ENCODE measurements around the gene POU2F1.

Gene POU2F1

DNA sequence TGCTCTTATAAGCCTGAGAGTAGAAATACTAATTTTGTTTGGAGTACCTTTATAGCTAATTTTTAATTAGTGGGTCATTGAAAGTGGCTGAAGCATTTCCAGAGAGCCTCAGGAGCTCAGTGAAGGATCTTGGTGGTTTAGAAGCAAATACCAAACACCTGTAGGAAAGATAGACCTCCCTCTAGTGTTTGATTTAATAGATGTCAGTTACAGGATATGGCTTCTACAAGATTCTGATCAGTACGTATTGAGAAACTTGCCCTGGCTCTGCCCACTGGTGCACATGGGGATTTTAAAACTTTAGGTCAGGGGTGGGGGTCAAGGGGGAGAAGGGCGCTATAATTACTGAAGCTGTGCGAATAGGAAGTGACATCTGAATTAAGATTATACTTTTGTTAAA lies 122.2 kb downstream of the POU2F1 start:
- Histone ChIP-seq H3K79me1 (ENCODE audit: low read depth, low read length) (no peaks in the 10 kb centered on the region), H3K4ac (ENCODE audit: low read length) (no peak overlapping the region), H3K36me3 (replicated peaks in 1 of 2; ENCODE audit: control insufficient read depth in 2 of 2, insufficient read depth in 2 of 2, low read length in 2 of 2) (peaks cover 5 to 8% of the 10 kb centered on the region in 2 donors), H3K23ac (ENCODE audit: low read depth, low read length, poor library complexity) (no peak overlapping the region), H3K27ac (replicated peaks; ENCODE audit: low read length) (no peak overlapping the region), H4K91ac (ENCODE audit: low read depth, low read length, poor library complexity) (no peak overlapping the region), H2BK5ac (ENCODE audit: low read length) (no peak overlapping the region), H3K4me1 (ENCODE audit: control insufficient read depth in 2 of 2, insufficient read depth in 1 of 2, low read depth in 1 of 2, low read length in 2 of 2) (peaks cover 0 to 3% of the 10 kb centered on the region in 2 donors), H3K4me3 (ENCODE audit: low read length in 2 of 2) (no peak overlapping the region), H3K18ac (ENCODE audit: low read length) (no peak overlapping the region), H3K9ac (ENCODE audit: low read depth, low read length, poor library complexity) (no peak overlapping the region), H2BK12ac (ENCODE audit: low read length) (no peak overlapping the region), H3K14ac (ENCODE audit: low read length) (no peak overlapping the region), H2BK15ac (ENCODE audit: low read length) (no peak overlapping the region), H2AFZ (ENCODE audit: low read length) (no peak overlapping the region), H3K4me2 (ENCODE audit: insufficient read depth, low read length, poor library complexity, severe bottlenecking) (no peak overlapping the region), H2BK120ac (ENCODE audit: low read depth, low read length) (no peak overlapping the region), H3K27me3 (ENCODE audit: control insufficient read depth in 3 of 3, insufficient read depth in 3 of 3, low read depth in 1 of 3, low read length in 3 of 3) (no peaks in the 10 kb centered on the region), H2AK5ac (ENCODE audit: low read depth, low read length) (no peak overlapping the region), H3K9me3 (replicated peaks in 1 of 2; ENCODE audit: control insufficient read depth in 2 of 2, insufficient read depth in 1 of 2, low read depth in 1 of 2, low read length in 2 of 2) (peaks cover 5 to 14% of the 10 kb centered on the region in 2 donors), H4K8ac (ENCODE audit: low read depth, low read length) (no peak overlapping the region)
- DNase-seq (ENCODE audit: low spot score): no peak
- no CpG with 5 or more reads among the region's 3 CpGs for WGBS, 2 donors (ENCODE audit: extremely low coverage in 2 of 2, insufficient read length in 2 of 2, insufficient replicate concordance in 1 of 2)

- no peak overlapping the region for H3K27ac ChIP-seq (replicated peaks; ENCODE audit: low read length)
- H4K8ac ChIP-seq (ENCODE audit: low read depth, low read length): no peak overlapping the region
- H3K23ac ChIP-seq (ENCODE audit: low read depth, low read length, poor library complexity): no peak overlapping the region
- H2BK12ac ChIP-seq (ENCODE audit: low read length): no peak overlapping the region
- H3K4me1 ChIP-seq (ENCODE audit: control insufficient read depth in 2 of 2, insufficient read depth in 1 of 2, low read depth in 1 of 2, low read length in 2 of 2): peaks cover 0 to 3% of the 10 kb centered on the region in 2 donors
- no peak overlapping the region for H2AFZ ChIP-seq (ENCODE audit: low read length)
- H3K36me3 ChIP-seq (replicated peaks in 1 of 2; ENCODE audit: control insufficient read depth in 2 of 2, insufficient read depth in 2 of 2, low read length in 2 of 2): peaks cover 0 to 3% of the 10 kb centered on the region in 2 donors
- H3K27me3 ChIP-seq (ENCODE audit: control insufficient read depth in 3 of 3, insufficient read depth in 3 of 3, low read depth in 1 of 3, low read length in 3 of 3): no peaks in the 10 kb centered on the region
- H2AK5ac ChIP-seq (ENCODE audit: low read depth, low read length): no peak overlapping the region
- no peak overlapping the region for H3K4ac ChIP-seq (ENCODE audit: low read length)
- H2BK5ac ChIP-seq (ENCODE audit: low read length): no peak overlapping the region
- no peak overlapping the region for H3K4me3 ChIP-seq (ENCODE audit: low read length in 2 of 2)
- no peaks in the 10 kb centered on the region for H3K79me1 ChIP-seq (ENCODE audit: low read depth, low read length)
- DNase-seq (ENCODE audit: low spot score): no peak
- no peak overlapping the region for H3K18ac ChIP-seq (ENCODE audit: low read length)
- no peak overlapping the region for H3K14ac ChIP-seq (ENCODE audit: low read length)
- peaks cover 4 to 6% of the 10 kb centered on the region in 2 donors for H3K9me3 ChIP-seq (replicated peaks in 1 of 2; ENCODE audit: control insufficient read depth in 2 of 2, insufficient read depth in 1 of 2, low read depth in 1 of 2, low read length in 2 of 2)
- no peak overlapping the region for H2BK120ac ChIP-seq (ENCODE audit: low read depth, low read length)
- H3K9ac ChIP-seq (ENCODE audit: low read depth, low read length, poor library complexity): no peak overlapping the region
- no peak overlapping the region for H3K4me2 ChIP-seq (ENCODE audit: insufficient read depth, low read length, poor library complexity, severe bottlenecking)
- H2BK15ac ChIP-seq (ENCODE audit: low read length): no peak overlapping the region
- WGBS, 2 donors (ENCODE audit: extremely low coverage in 2 of 2, insufficient read length in 2 of 2, insufficient replicate concordance in 1 of 2): no CpG with 5 or more reads among the region's 1 CpG
- H4K91ac ChIP-seq (ENCODE audit: low read depth, low read length, poor library complexity): no peak overlapping the region
Observed at GRCh38 chr1:167344112-167344511, 123.4 kb downstream of the POU2F1 start.

DNA sequence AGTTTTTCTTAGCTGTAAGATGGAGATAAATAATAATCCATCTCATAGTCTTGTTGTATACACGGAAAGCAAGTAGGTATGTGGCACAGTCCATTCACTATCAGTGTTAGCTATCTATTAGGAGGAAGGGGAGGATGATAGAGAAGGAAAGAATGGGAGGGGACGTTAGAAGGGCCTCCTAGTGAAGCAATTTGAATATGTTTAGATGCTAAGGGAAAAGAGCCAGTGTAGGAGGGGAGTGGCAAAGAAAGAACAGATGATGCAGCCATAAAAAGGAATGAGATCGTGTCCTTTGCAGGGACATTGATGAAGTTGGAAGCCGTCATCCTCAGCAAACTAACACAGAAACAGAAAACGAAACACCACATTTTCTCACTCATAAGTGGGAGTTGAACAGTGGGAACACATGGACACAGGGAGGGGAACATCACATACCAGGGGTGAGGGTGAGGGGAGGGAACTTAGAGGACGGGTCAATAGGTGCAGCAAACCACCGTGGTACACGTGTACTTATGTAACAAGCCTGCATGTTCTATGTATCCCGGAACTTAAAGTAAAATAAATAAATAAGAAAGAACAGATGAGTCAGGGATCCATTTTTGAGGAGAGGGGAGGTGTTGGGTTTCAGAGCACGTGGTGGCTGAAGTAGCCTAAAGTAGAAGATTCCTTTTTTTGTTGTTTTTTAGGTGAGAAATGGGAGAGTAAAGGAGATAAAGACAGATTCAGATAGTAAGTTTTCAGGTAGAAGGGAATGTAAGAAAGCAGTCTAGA lies 124.1 kb downstream of the POU2F1 start:
- Histone ChIP-seq H3K36me3 (replicated peaks in 1 of 2; ENCODE audit: control insufficient read depth in 2 of 2, insufficient read depth in 2 of 2, low read length in 2 of 2) (peaks cover 0 to 3% of the 10 kb centered on the region in 2 donors), H3K4me3 (ENCODE audit: low read length in 2 of 2) (no peak overlapping the region), H3K79me1 (ENCODE audit: low read depth, low read length) (no peaks in the 10 kb centered on the region), H2AK5ac (ENCODE audit: low read depth, low read length) (no peak overlapping the region), H3K27ac (replicated peaks; ENCODE audit: low read length) (no peak overlapping the region), H3K4ac (ENCODE audit: low read length) (no peak overlapping the region), H3K9ac (ENCODE audit: low read depth, low read length, poor library complexity) (no peak overlapping the region), H2BK12ac (ENCODE audit: low read length) (no peak overlapping the region), H2BK120ac (ENCODE audit: low read depth, low read length) (no peak overlapping the region), H3K4me2 (ENCODE audit: insufficient read depth, low read length, poor library complexity, severe bottlenecking) (no peak overlapping the region), H2BK15ac (ENCODE audit: low read length) (no peak overlapping the region), H2AFZ (ENCODE audit: low read length) (no peak overlapping the region), H4K8ac (ENCODE audit: low read depth, low read length) (no peak overlapping the region), H3K14ac (ENCODE audit: low read length) (no peak overlapping the region), H3K9me3 (replicated peaks in 1 of 2; ENCODE audit: control insufficient read depth in 2 of 2, insufficient read depth in 1 of 2, low read depth in 1 of 2, low read length in 2 of 2) (peaks cover 4 to 6% of the 10 kb centered on the region in 2 donors), H2BK5ac (ENCODE audit: low read length) (no peak overlapping the region), H3K27me3 (ENCODE audit: control insufficient read depth in 3 of 3, insufficient read depth in 3 of 3, low read depth in 1 of 3, low read length in 3 of 3) (no peaks in the 10 kb centered on the region), H4K91ac (ENCODE audit: low read depth, low read length, poor library complexity) (no peak overlapping the region), H3K18ac (ENCODE audit: low read length) (no peak overlapping the region), H3K23ac (ENCODE audit: low read depth, low read length, poor library complexity) (no peak overlapping the region), H3K4me1 (ENCODE audit: control insufficient read depth in 2 of 2, insufficient read depth in 1 of 2, low read depth in 1 of 2, low read length in 2 of 2) (peaks cover 0 to 3% of the 10 kb centered on the region in 2 donors)
- no CpG with 5 or more reads among the region's 10 CpGs for WGBS, 2 donors (ENCODE audit: extremely low coverage in 2 of 2, insufficient read length in 2 of 2, insufficient replicate concordance in 1 of 2)
- no peak for DNase-seq (ENCODE audit: low spot score)

DNA sequence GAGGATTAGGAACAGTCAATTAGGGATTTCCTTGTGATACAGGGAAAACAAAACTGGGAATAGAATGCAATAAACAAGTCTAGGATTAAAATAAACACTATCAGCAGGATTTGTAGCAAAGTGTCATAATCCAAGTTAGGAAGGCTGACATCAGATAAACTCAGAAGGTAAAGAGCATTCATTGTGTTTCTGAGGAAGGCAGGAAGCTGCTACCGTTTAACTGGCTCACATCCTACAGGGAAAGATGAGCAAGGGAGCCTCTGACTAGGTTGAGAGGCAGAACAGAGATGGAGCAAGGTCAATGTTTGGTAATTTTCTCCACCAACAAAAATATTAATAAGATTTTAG lies 124.7 kb downstream of the POU2F1 start:
- Histone ChIP-seq H2BK120ac (ENCODE audit: low read depth, low read length) (no peak overlapping the region), H3K14ac (ENCODE audit: low read length) (no peak overlapping the region)
- no CpG with 5 or more reads among the region's 1 CpG for WGBS, 2 donors (ENCODE audit: extremely low coverage in 2 of 2, insufficient read length in 2 of 2, insufficient replicate concordance in 1 of 2)

More for the DNA sequence above, 124.7 kb downstream of the POU2F1 start:
- H2AK5ac ChIP-seq (ENCODE audit: low read depth, low read length): no peak overlapping the region
- H2BK5ac ChIP-seq (ENCODE audit: low read length): no peak overlapping the region
- H4K91ac ChIP-seq (ENCODE audit: low read depth, low read length, poor library complexity): no peak overlapping the region
- no peak overlapping the region for H3K27ac ChIP-seq (replicated peaks; ENCODE audit: low read length)
- H3K4me2 ChIP-seq (ENCODE audit: insufficient read depth, low read length, poor library complexity, severe bottlenecking): no peak overlapping the region
- no peak overlapping the region for H3K23ac ChIP-seq (ENCODE audit: low read depth, low read length, poor library complexity)
- no peaks in the 10 kb centered on the region for H3K27me3 ChIP-seq (ENCODE audit: control insufficient read depth in 3 of 3, insufficient read depth in 3 of 3, low read depth in 1 of 3, low read length in 3 of 3)
- no peak overlapping the region for H3K4me3 ChIP-seq (ENCODE audit: low read length in 2 of 2)
- H3K4ac ChIP-seq (ENCODE audit: low read length): no peak overlapping the region
- H2AFZ ChIP-seq (ENCODE audit: low read length): no peak overlapping the region
- DNase-seq (ENCODE audit: low spot score): no peak
- no peaks in the 10 kb centered on the region for H3K79me1 ChIP-seq (ENCODE audit: low read depth, low read length)
- no peak overlapping the region for H2BK12ac ChIP-seq (ENCODE audit: low read length)
- H4K8ac ChIP-seq (ENCODE audit: low read depth, low read length): no peak overlapping the region
- no peak overlapping the region for H3K9ac ChIP-seq (ENCODE audit: low read depth, low read length, poor library complexity)
- H2BK15ac ChIP-seq (ENCODE audit: low read length): no peak overlapping the region
- peaks cover 4 to 6% of the 10 kb centered on the region in 2 donors for H3K9me3 ChIP-seq (replicated peaks in 1 of 2; ENCODE audit: control insufficient read depth in 2 of 2, insufficient read depth in 1 of 2, low read depth in 1 of 2, low read length in 2 of 2)
- peaks cover 0 to 3% of the 10 kb centered on the region in 2 donors for H3K4me1 ChIP-seq (ENCODE audit: control insufficient read depth in 2 of 2, insufficient read depth in 1 of 2, low read depth in 1 of 2, low read length in 2 of 2)
- H3K18ac ChIP-seq (ENCODE audit: low read length): no peak overlapping the region
- H3K36me3 ChIP-seq (replicated peaks in 1 of 2; ENCODE audit: control insufficient read depth in 2 of 2, insufficient read depth in 2 of 2, low read length in 2 of 2): peaks cover 0 to 3% of the 10 kb centered on the region in 2 donors
